HuH-7.5 (cell line): ENCODE data around the gene CCDC82.

ENCODE experiments used
- DNase-seq: peaks from one replicate; pipeline ENCODE4 v3.0.0; 2011; ENCODE audit warnings: low spot score

Gene CCDC82

GRCh38 chr11:96361778-96362177 is 27.9 kb downstream of the CCDC82 start:
- no peak for DNase-seq

GRCh38 chr11:96358321-96358720 is 31.4 kb downstream of the CCDC82 start:
- DNase-seq = no peak

DNA sequence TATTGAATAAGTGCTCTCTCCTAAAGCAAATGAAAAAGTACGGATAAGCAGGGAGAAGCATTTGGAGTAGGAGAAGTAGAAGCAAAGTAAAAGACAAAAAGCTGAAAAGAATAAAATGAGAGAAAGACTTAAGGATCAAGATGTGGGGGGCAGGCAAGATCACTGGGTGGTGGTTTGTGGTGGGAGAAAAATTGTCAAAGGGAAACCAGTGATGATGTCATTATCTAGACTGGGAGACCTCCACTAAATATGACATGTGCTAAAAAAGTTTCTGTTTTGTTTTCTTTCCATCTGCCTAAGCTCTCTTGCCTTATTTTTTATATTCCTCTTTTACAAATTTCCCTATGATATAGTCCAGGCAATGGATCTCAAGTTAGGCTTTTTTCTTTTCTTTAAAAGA is 31.9 kb downstream of the CCDC82 start:
- DNase-seq = no peak

GRCh38 chr11:96356848-96357247 is 32.9 kb downstream of the CCDC82 start:
- DNase-seq = no peak

GRCh38 chr11:96342961-96343711 is 46.6 kb downstream of the CCDC82 start, which contains the start of gene MAML2:
Gene MAML2, minus strand, starts transcription at chr11:96343195. Its CDS starts 1,300 bp downstream, at chr11:96341895.
- DNase-seq = peak; percentile 81

- no peak for DNase-seq
These were observed 47.4 kb downstream of the CCDC82 start for GRCh38 chr11:96342014-96342960.

- no peak for DNase-seq
These were observed 48.3 kb downstream of the CCDC82 start for GRCh38 chr11:96341211-96342013.

DNA sequence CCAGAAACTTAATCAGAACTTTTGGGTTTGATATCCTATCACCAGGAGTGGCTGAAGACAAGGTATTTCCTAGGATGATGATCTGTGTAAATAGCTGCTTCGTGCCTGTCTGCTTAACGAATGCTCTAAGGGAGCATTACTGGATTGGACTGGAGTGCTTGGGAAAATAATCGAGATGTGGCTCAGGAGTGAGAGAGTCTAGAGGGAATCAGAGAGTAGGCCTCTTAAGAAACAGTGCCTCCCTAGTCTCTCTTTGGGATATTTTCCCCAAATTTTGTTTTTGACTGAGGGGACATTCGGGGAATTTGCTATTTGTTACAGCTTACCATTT is 49.2 kb downstream of the CCDC82 start:
- no peak for DNase-seq

- DNase-seq = no peak
These were observed 49.8 kb downstream of the CCDC82 start for GRCh38 chr11:96339706-96340554.

GRCh38 chr11:96338910-96339705 is 50.6 kb downstream of the CCDC82 start:
- no peak for DNase-seq

DNA sequence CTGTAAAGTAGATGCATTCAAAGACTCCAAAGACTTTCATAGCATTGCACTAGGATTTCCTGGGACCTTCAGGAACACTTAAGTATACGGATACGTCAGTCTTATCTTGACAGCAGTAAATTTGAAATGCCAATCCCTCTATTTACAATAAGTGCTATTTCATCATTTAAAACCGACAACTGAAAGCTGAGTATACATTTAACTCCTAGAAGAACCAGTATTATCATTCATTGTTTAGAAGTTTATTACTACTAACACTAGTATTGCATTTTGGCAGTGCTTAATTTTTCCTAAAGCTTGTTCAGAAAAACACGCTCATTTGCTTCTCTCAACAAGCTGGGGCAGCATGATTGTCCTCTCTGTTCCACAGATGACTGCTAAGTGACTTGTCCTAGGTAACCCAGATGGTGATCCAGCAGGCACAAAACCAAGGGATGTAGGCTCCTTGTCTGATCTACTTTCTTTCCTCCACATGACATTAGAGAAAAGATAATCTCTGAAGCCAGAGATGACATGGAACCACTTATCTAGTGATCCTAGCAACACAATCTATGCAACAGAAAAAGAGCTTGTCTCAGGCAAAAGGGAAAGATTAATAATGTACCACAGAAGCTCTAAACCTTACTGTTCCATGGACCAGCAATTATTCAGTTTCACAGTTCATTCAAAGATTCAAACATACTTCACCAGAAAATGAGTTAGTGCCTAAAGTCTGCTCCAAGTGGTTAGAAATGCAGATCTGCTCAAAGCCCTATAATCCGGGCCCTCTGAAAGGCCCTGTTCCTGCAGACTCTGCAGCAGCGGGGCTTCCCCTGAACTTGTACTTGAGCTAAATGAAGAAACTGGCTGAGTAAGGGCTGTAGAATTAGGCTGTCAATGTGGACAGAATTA is 51.9 kb downstream of the CCDC82 start:
- DNase-seq = no peak

- no peak for DNase-seq
These were observed 54.3 kb downstream of the CCDC82 start for GRCh38 chr11:96335388-96335787.

GRCh38 chr11:96334219-96334618 is 55.5 kb downstream of the CCDC82 start:
- DNase-seq = no peak

DNA sequence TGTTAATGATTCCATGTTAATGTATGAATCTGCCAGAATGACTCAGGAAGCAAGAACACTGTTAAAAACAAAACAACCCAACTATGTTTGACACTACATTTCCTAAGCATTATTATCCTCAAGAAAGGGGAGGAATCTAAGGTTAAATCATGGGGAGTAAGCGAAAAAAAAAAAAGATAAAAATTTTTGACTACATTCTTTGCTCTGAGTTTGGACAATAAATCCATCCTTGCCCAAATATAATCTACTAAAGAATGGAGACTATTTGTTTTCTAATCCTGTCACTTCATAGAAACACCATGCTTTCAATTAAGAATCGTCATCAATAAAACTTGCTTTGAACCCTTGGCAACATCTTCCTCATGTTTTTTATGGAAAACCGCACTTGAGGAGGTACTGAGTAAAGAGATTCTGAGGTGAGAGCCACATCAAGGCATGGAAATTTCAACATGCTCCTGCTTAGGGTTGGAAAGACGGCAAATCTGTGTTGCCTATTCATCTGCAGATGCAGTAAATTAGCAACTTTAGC is 56.5 kb downstream of the CCDC82 start:
- no peak for DNase-seq

GRCh38 chr11:96332126-96332771 is 57.5 kb downstream of the CCDC82 start:
- no peak for DNase-seq

DNA sequence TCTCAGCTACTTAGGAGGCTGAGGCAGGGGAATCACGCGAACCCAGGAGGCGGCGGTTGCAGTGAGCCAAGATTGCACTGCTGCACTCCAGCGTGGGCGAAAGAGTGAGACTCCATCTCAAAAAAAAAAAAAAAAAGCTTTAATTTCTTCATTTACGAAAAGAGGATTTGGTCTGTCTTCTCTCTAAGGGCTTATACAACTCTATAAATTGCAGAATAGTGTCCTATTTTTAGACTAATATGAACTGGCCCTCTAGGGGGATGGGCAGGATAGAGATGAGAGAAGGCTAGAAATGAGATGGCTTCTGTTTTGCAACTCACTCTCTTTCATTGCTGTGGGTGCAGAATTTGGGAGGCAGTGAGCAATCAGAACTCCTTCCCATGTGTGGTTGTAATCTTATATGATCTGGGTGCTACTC is 58.0 kb downstream of the CCDC82 start:
- no peak for DNase-seq

DNA sequence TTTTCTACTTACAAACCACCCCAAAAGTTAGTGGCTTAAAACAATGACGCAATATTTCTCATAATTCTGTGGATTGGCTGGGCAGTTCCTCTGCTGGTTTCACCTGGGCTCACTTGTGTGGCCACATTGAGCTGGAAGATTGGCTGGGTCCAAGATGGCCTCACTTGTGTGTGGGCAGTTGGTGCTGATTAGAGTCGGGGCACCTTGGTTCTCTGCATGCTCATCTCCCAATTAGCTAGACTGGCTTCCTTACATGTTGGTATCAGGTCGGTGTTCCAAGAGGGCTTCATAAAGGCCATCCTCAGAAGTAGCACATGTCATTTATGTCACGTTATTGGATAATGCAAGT is 59.2 kb downstream of the CCDC82 start:
- no peak for DNase-seq

GRCh38 chr11:96329855-96330510 is 59.7 kb downstream of the CCDC82 start:
- DNase-seq = no peak
